GM18508 (cell line): Measurements from ENCODE around the gene NBEA.
"Not testable (repeated sequence)": the region's sequence is repeated elsewhere in the genome, so short reads cannot be mapped to it uniquely, and the experiment has no call there.

Source experiments
- ATAC-seq: cut with Tn5 transposase; IDR thresholded peaks from one replicate; pipeline ENCODE4 v1.9.1; 2021; ENCODE audit warnings: moderate number of reproducible peaks; ENCODE audit not compliant: insufficient read depth, unreplicated experiment

NBEA gene

GRCh38 chr13:35058585-35058984 lies 116.5 kb downstream of the NBEA start:
- ATAC-seq: not testable (repeated sequence)

GRCh38 chr13:35086667-35087066 lies 144.6 kb downstream of the NBEA start:
- no peak for ATAC-seq

- no peak for ATAC-seq
Observed at GRCh38 chr13:35092251-35092650, 150.2 kb downstream of the NBEA start.

- ATAC-seq: no peak
Observed at GRCh38 chr13:35092751-35093150, 150.7 kb downstream of the NBEA start.

GRCh38 chr13:35093356-35093755 lies 151.3 kb downstream of the NBEA start:
- no peak for ATAC-seq

- ATAC-seq: not testable (repeated sequence)
Observed at GRCh38 chr13:35106771-35107170, 164.7 kb downstream of the NBEA start.

GRCh38 chr13:35107535-35107934 lies 165.5 kb downstream of the NBEA start:
- no peak for ATAC-seq

GRCh38 chr13:35113612-35114011 lies 171.5 kb downstream of the NBEA start:
- ATAC-seq: not testable (repeated sequence)

- ATAC-seq: no peak
Observed at GRCh38 chr13:35127466-35127865, 185.4 kb downstream of the NBEA start.

- ATAC-seq: no peak
Observed at GRCh38 chr13:35129500-35129899, 187.4 kb downstream of the NBEA start.

- no peak for ATAC-seq
Observed at GRCh38 chr13:35131471-35131870, 189.4 kb downstream of the NBEA start.

GRCh38 chr13:35136585-35136984 lies 194.5 kb downstream of the NBEA start:
- no peak for ATAC-seq

- ATAC-seq: no peak
Observed at GRCh38 chr13:35139591-35139990, 197.5 kb downstream of the NBEA start.

GRCh38 chr13:35140321-35140720 lies 198.3 kb downstream of the NBEA start:
- ATAC-seq: no peak

- ATAC-seq: no peak
Observed at GRCh38 chr13:35140831-35141230, 198.8 kb downstream of the NBEA start.

- no peak for ATAC-seq
Observed at GRCh38 chr13:35143123-35143522, 201.1 kb downstream of the NBEA start.

- no peak for ATAC-seq
Observed at GRCh38 chr13:35144166-35144890, 202.3 kb downstream of the NBEA start.

GRCh38 chr13:35146686-35147085 lies 204.6 kb downstream of the NBEA start:
- no peak for ATAC-seq

- no peak for ATAC-seq
Observed at GRCh38 chr13:35157143-35157755, 215.2 kb downstream of the NBEA start.

GRCh38 chr13:35159041-35159440 lies 217.0 kb downstream of the NBEA start:
- no peak for ATAC-seq

GRCh38 chr13:35160896-35161295 lies 218.8 kb downstream of the NBEA start:
- ATAC-seq: no peak

- ATAC-seq: no peak
Observed at GRCh38 chr13:35162420-35162819, 220.3 kb downstream of the NBEA start.
